ENCODE data around the gene KRTAP9-4.
"Not testable (repeated sequence)": the region's sequence is repeated elsewhere in the genome, so short reads cannot be mapped to it uniquely, and the experiment has no call there.

The KRTAP9-4 gene
- total RNA-seq: 0 reads per million in 2 donors

GRCh38 chr17:41249637-41250240, at the start of gene KRTAP9-4:
KRTAP9-4 (plus strand) TSS chr17:41249687; CDS start chr17:41249721, 34 bp downstream.
- DNase-seq: not testable (repeated sequence)

- DNase-seq: no peak
Observed at GRCh38 chr17:41211845-41212466, 37.5 kb upstream of the KRTAP9-4 start.

GRCh38 chr17:41212524-41213169, 36.8 kb upstream of the KRTAP9-4 start:
- DNase-seq: no peak

- DNase-seq: no peak
Observed at GRCh38 chr17:41215681-41216080, 33.8 kb upstream of the KRTAP9-4 start.

GRCh38 chr17:41223821-41224220, 25.7 kb upstream of the KRTAP9-4 start:
- DNase-seq: no peak

- no peak for DNase-seq
Observed at GRCh38 chr17:41226051-41226450, 23.4 kb upstream of the KRTAP9-4 start.

- not testable (repeated sequence) for DNase-seq
Observed at GRCh38 chr17:41226598-41227095, 22.8 kb upstream of the KRTAP9-4 start, which contains the start of gene KRTAP9-2. KRTAP9-2 (plus strand) TSS chr17:41226648; CDS start chr17:41226655, 7 bp downstream.

- DNase-seq: no peak
Observed at GRCh38 chr17:41230094-41230493, 19.4 kb upstream of the KRTAP9-4 start.

GRCh38 chr17:41231731-41232130, 17.8 kb upstream of the KRTAP9-4 start:
- DNase-seq: no peak

- DNase-seq: not testable (repeated sequence)
Observed at GRCh38 chr17:41232399-41233105, 16.9 kb upstream of the KRTAP9-4 start, which contains the start of gene KRTAP9-3. KRTAP9-3 (plus strand) TSS chr17:41232449; CDS start chr17:41232502, 53 bp downstream.

GRCh38 chr17:41237116-41237515, 12.4 kb upstream of the KRTAP9-4 start:
- DNase-seq: not testable (repeated sequence)

GRCh38 chr17:41237949-41238437, 11.5 kb upstream of the KRTAP9-4 start, which contains the start of gene KRTAP9-8:
KRTAP9-8 (plus strand) TSS chr17:41237999; CDS start chr17:41238052, 53 bp downstream.
- not testable (repeated sequence) for DNase-seq

GRCh38 chr17:41246995-41247787, 2.3 kb upstream of the KRTAP9-4 start:
- not testable (repeated sequence) for DNase-seq

- DNase-seq: no peak
Observed at GRCh38 chr17:41251261-41251660, 1.8 kb downstream of the KRTAP9-4 start.

- no peak for DNase-seq
Observed at GRCh38 chr17:41254861-41255260, 5.4 kb downstream of the KRTAP9-4 start.

GRCh38 chr17:41255381-41256290, 6.1 kb downstream of the KRTAP9-4 start, which contains the start of gene KRTAP9-9:
KRTAP9-9 (plus strand) TSS chr17:41255384.
- DNase-seq: not testable (repeated sequence)

- DNase-seq: no peak
Observed at GRCh38 chr17:41256291-41256685, 6.8 kb downstream of the KRTAP9-4 start.

GRCh38 chr17:41258406-41258805, 8.9 kb downstream of the KRTAP9-4 start:
- no peak for DNase-seq

- no peak for DNase-seq
Observed at GRCh38 chr17:41263212-41263611, 13.7 kb downstream of the KRTAP9-4 start.

- no peak for DNase-seq
Observed at GRCh38 chr17:41264599-41264998, 15.1 kb downstream of the KRTAP9-4 start.

Measured in T-helper 9 cell (primary cell).